ENCODE data around the gene EPAS1.
"Not testable (repeated sequence)": the region's sequence is repeated elsewhere in the genome, so short reads cannot be mapped to it uniquely, and the experiment has no call there.

EPAS1 gene

GRCh38 chr2:46385786-46386577, 88.8 kb downstream of the EPAS1 start:
- DNase-seq = no peak

- no peak for DNase-seq
Observed at GRCh38 chr2:46386763-46387162, 89.6 kb downstream of the EPAS1 start.

GRCh38 chr2:46387292-46387691, 90.1 kb downstream of the EPAS1 start:
- DNase-seq = no peak

GRCh38 chr2:46387886-46388515, 90.8 kb downstream of the EPAS1 start:
- DNase-seq = no peak

GRCh38 chr2:46388881-46389280, 91.7 kb downstream of the EPAS1 start:
- DNase-seq = no peak

- DNase-seq = no peak
Observed at GRCh38 chr2:46389417-46389916, 92.3 kb downstream of the EPAS1 start.

- DNase-seq = no peak
Observed at GRCh38 chr2:46390036-46390435, 92.8 kb downstream of the EPAS1 start.

GRCh38 chr2:46390901-46391395, 93.7 kb downstream of the EPAS1 start:
- DNase-seq = no peak

- DNase-seq = no peak
Observed at GRCh38 chr2:46392561-46393346, 95.5 kb downstream of the EPAS1 start.

- no peak for DNase-seq
Observed at GRCh38 chr2:46393347-46393820, 96.2 kb downstream of the EPAS1 start.

- DNase-seq = no peak
Observed at GRCh38 chr2:46393865-46394264, 96.7 kb downstream of the EPAS1 start.

GRCh38 chr2:46394649-46395510, 97.7 kb downstream of the EPAS1 start:
- DNase-seq = no peak

- DNase-seq = not testable (repeated sequence)
Observed at GRCh38 chr2:46395730-46396129, 98.5 kb downstream of the EPAS1 start.

GRCh38 chr2:46400016-46400415, 102.8 kb downstream of the EPAS1 start:
- no peak for DNase-seq

GRCh38 chr2:46402874-46403273, 105.7 kb downstream of the EPAS1 start:
- no peak for DNase-seq

- no peak for DNase-seq
Observed at GRCh38 chr2:46404181-46404759, 107.1 kb downstream of the EPAS1 start.

- no peak for DNase-seq
Observed at GRCh38 chr2:46407852-46408455, 110.7 kb downstream of the EPAS1 start.

GRCh38 chr2:46409756-46410155, 112.5 kb downstream of the EPAS1 start:
- no peak for DNase-seq

GRCh38 chr2:46410273-46411244, 113.4 kb downstream of the EPAS1 start:
- no peak for DNase-seq

GRCh38 chr2:46411245-46411641, 114.0 kb downstream of the EPAS1 start:
- no peak for DNase-seq

Measured in NCI-H187 (cell line).